GM18502 (cell line): Measurements from ENCODE around the gene PLA2G2F.

Experiments used
- ATAC-seq: cut with Tn5 transposase; IDR thresholded peaks from one replicate; pipeline ENCODE4 v1.9.1; 2021; ENCODE audit warnings: mild to moderate bottlenecking; ENCODE audit not compliant: unreplicated experiment, poor library complexity

The PLA2G2F gene

GRCh38 chr1:20141001-20141400, 1.9 kb downstream of the PLA2G2F start:
- ATAC-seq: no peak

DNA sequence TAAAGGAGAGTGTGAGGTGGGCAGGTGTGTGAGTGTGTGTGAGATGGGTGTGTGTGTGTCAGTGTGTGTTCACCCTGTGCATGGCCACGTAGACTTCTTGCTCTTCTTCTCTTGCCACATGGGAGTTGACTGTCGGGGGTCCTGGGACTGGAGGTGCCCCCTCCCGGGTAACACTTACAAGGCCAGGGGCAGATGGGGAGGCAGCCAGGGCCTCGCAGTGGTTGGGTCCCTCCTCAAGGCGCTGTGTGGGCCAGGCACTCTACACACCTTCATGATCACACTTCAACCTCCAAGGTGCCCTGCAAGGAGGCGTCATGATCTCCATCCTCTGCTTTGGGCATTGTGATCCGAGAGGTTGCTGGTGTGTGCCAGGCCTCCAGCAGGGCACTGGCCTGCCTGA, 2.3 kb downstream of the PLA2G2F start:
- no peak for ATAC-seq

GRCh38 chr1:20142001-20142710, 3.0 kb downstream of the PLA2G2F start:
- no peak for ATAC-seq

GRCh38 chr1:20143318-20143717, 4.2 kb downstream of the PLA2G2F start:
- ATAC-seq: no peak

DNA sequence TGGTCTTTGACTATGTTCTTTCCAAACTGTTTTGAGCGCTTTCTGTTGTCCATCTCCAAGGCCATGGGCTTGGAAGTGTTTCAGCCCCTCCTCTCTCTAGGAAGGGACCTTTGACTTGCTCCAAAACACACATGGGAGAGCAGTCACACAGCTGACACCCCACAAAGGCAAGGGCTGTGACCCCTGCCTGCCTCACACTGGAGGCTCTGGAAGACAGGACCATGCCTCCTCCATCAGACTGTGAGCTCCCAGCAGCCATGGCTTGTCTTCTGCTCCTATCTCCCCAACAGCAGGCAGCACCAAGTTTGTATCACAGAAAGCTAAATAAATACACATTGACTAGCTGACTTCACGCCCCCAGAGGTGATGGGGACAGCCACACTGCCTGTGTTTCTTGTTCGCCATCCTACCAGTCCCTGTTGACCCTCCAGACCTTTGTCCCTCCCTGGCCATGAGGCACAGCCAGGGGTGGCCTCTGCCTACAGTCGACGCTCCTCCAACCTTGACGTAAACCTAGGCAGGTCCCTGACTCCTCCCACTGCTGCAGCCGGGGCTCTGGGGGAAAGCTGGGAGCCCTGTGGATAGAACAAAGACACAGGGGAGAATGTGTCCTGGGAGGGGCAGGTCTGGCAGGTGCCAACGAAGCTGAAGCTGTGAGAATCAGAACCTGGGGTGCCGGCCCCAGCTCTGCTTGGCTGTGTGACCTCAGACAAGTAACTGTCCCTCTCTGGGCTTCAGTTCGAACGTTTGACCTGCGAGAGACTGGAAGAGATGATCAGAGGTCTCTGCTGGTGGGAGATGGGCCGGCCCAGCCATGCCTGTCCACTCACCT, 4.8 kb downstream of the PLA2G2F start:
- no peak for ATAC-seq

GRCh38 chr1:20147846-20148570, 8.9 kb downstream of the PLA2G2F start:
- ATAC-seq: no peak

DNA sequence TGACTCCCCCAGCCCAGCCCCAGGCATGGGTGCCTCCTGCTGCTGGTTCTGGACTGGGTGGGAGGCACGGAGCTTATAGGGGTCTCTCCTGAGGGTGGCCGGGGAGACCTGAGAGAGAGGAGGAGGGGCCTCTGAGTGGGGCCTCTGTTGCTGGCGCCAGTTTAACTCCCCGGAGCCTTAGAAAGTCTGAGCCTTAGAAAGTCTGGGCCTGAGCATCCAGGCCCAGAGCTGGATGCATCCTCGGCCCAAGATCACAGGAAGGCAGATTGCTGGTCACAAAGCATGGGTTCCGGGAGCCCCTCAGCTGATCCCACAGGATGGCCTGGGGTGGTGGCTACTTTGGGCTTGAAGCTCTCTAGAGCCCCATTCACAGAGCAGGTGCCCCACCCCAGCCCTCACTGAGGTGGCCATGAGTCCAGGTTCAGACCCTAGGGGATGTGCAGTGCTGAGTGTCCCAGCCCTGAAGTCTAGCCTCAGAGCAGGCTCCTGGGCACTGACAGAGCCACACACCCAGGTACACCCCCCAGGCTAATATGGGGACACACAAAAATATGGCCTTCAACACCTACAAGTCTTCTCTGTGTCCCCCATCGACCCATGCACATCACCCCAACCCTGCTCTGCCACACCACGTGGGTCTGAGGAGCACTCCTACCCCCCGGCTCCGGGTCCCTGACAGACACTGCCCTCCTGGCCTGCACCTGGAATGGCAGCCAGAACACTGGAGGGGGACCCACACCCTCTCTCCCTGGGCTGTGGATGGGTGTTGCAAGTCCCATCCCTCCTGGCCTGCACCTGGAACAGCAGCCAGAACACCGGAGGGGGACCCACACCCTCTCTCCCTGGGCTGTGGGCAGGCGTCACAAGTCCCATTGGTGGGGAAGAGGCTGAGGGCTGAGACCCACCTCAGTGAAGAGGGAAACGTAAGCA, 9.7 kb downstream of the PLA2G2F start:
- no peak for ATAC-seq

- ATAC-seq: no peak
These were observed 10.6 kb downstream of the PLA2G2F start for GRCh38 chr1:20149601-20150325.

DNA sequence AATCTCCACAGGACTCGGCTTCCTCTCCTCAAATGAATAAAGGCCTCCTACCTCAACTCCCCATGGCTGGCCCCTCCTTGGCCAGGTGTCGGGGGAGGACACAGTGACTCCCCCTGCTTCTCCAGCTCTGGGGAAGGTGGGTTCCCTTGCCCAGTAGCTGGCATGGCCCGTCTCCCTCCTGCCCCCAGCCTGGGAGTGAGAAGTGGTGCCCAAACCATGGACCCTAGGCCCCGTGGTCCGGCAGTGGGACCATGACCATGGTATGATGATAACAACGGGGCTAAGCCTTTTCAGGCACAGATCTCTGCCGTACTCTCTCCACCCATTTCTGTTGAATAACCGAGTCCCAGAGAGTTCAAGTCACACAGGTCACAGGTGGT, 11.2 kb downstream of the PLA2G2F start:
- ATAC-seq: no peak

DNA sequence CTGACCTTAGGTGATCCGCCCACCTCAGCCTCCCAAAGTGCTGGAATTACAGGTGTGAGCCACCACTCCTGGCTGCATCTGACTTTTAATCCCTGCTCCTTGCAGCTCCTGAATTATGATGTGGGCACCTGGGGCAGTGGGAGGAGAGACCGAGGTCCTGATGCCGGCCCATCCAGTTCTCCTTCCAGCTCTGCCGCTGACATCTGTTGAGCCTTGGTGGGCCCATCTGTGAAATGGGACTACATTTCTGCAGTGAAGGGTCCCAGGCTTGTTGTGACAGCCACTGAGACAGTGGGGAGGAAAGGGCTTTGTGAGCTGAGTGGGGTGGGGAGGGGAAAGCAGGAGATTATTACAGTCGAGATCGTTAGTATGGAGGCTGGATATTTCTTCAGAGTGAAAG, 11.8 kb downstream of the PLA2G2F start:
- no peak for ATAC-seq

DNA sequence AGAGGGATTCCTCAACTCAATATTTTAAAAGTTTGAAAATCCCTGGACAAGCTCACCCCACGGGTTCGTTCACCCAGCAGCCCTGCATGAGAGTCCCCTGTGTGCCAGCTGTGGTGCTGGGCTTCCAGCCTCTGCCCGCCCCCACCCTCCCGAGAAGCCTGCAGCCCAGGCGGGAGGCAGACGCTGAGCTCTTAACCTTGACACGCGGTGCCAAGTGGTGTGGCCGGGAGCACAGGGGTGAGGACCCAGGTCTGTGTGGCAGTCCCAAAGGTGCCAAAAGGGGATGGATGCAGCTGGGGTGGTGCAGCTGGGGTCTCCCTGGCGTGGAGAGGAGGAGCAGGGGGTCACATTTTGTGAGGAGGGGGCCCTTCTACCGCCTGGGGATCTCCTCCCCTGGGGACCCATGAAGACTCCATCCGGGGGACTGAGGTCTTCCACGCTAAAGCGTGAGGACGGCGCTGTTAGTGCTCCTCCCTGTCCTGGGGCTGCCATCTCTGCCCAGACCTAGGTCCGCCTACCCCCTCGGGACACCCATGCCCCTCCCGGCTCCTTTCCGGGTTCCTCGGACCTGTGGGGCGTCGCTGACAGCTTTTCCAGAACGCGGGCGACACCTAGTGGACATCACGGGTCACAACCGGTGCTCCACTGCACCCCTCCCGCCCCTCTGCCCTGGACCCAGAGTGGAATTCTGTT, 12.9 kb downstream of the PLA2G2F start:
- ATAC-seq: no peak

- ATAC-seq: no peak
These were observed 13.4 kb downstream of the PLA2G2F start for GRCh38 chr1:20152599-20152930.

GRCh38 chr1:20153000-20153418, 13.9 kb downstream of the PLA2G2F start:
- no peak for ATAC-seq

DNA sequence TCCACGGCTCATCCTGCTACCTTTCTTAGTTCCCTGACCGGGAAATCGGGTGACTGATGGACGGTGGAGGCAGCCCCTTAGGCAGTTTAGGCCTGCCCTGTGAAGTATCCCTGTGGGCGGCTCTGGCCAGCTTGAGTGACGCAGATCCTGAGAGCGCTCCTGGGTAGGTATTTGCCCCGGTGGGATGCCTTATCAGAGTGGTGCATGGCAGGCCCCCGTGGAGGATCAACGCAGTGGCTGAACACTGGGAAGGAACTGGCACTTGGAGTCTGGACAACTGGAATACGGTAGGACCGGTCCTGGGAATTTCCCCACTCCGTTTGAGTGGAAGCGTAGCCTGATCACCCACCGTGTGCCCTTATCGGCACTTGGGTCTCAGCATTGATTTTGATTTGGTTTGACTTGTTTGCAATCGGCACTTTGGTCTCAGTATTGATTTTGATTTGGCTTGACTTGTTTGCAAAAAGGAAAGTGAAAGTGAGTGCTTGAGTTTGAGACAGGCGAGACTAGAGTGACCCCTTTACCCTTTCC, 15.2 kb downstream of the PLA2G2F start:
- ATAC-seq: no peak

- ATAC-seq: no peak
These were observed 19.4 kb downstream of the PLA2G2F start for GRCh38 chr1:20158358-20159070.

- no peak for ATAC-seq
These were observed 20.9 kb downstream of the PLA2G2F start for GRCh38 chr1:20160034-20160433.

DNA sequence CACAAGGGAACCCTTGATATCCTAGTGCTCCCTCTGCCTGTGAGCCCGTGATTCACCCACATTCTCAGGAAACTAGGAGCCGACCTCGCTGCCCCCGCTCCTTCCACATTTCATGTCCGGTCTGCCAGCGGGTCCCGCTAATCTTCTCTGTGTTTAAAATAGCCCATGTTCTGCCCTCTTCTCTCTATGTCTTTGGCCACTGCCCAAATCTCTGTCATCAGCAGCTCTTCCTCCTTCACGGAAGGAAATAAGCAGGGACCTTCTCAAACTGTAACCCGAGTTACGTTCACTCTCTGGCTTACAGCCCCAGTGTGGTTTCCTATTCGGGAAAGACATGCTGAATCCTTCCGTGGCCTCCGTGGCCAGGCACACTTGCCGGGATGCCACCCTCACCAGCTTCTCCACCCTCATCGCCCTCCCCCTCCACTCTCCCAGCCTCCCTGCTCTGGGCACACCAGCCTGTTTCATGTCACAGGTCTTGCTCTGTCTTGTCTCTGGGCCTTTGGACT, 25.6 kb downstream of the PLA2G2F start:
- ATAC-seq: no peak

DNA sequence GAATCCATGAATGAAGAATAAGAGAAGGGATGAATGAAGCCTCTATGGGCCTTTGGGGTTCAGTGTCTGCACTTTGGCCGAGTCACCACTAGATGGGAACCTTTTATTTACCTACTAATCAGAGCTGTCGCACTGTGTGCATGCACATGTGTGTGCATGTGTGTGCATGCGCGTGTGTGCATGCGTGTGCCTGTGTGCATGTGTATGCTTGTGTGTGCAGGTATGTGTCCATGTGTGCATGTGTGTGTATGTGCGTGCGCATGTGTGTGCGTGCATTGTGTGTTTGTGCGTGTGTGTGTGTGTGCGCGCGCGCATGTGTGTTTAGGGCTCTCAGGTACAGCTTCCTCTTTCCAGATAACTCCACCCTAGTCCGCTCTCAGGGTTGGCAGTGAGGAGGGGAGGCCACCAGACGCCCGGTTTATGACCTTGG, 26.4 kb downstream of the PLA2G2F start:
- no peak for ATAC-seq
